Endothelial cell of umbilical vein (primary cell): ENCODE results near the gene CLDN16. TPM values are rescaled to one million over a fixed set of nuclear protein-coding genes. Genes with fewer than 3 reads are reported as not detected.

Experiments used
- BruUV-seq: library from RNA; stranded (reverse); fragments of 400-500 nt; replicated peaks from 2 replicates; lab custom pipeline; 2021; lab: Mats Ljungman, UMichigan
- CTCF ChIA-PET: fragments of 300-600, 350-600 bp; sonication (Branson Sonifier 250); formaldehyde crosslinking; loops from one replicate; lab custom pipeline; 2021; ENCODE audit warnings: antibody characterized with exemption, inconsistent platforms; lab: Charles Lee
- POLR2A ChIA-PET: fragments of 300-600, 350-600 bp; sonication (Branson Sonifier 250); formaldehyde crosslinking; loops from one replicate; lab custom pipeline; 2021; ENCODE audit warnings: antibody characterized with exemption, inconsistent platforms; lab: Charles Lee
- DNase-seq: peaks from one replicate; pipeline ENCODE4 v3.0.0-alpha.2; 2011; ENCODE audit warnings: low read depth, low spot score
- FAIRE-seq: peaks from 2 replicates; lab custom pipeline; 2011; peaks lifted over from hg19 to GRCh38; lab: Jason Lieb, UNC
- H2AFZ ChIP-seq: 2 replicates; pipeline ENCODE4 v1.6.0; 2012; ENCODE audit warnings: low read depth, low read length, control low read depth, inconsistent platforms
- H3K27ac ChIP-seq: 2 replicates; pipeline ENCODE4 v1.5.1; 2011; ENCODE audit warnings: low read depth, mild to moderate bottlenecking, control low read depth, low read length, moderate library complexity; ENCODE audit not compliant: insufficient read depth
- H3K27me3 ChIP-seq, 2 experiments: 2 replicates each; pipeline versions ENCODE4 v1.6.0 to v1.6.1; 2011; ENCODE audit warnings: low read length in 2 of 2, mixed read lengths in 1 of 2; ENCODE audit not compliant: control insufficient read depth in 2 of 2, insufficient read depth in 2 of 2
- H3K36me3 ChIP-seq, 2 experiments: 2 replicates in 1 of 2; 3 replicates in 1 of 2; pipeline ENCODE4 v1.5.1; 2011; ENCODE audit warnings: low read length in 2 of 2, mild to moderate bottlenecking in 1 of 2, moderate library complexity in 1 of 2; ENCODE audit not compliant: control insufficient read depth in 2 of 2, insufficient read depth in 2 of 2; ENCODE audit errors: extremely low read depth in 1 of 2
- H3K4me1 ChIP-seq: 3 replicates; pipeline ENCODE4 v1.5.1; 2011; ENCODE audit warnings: mild to moderate bottlenecking, low read length; ENCODE audit not compliant: control insufficient read depth, insufficient read depth; ENCODE audit errors: extremely low read depth
- H3K4me2 ChIP-seq: 2 replicates; pipeline ENCODE4 v1.6.1; 2011; ENCODE audit warnings: low read length, control low read depth, mixed read lengths; ENCODE audit not compliant: insufficient read depth
- H3K4me3 ChIP-seq, 3 experiments: fragments of 200-600 bp in 1 of 3; sonication (generic), shearing (Covaris generic) in 1 of 3; replicated peaks in 1 of 3; 2 replicates each; pipeline ENCODE4 v1.5.1; 2011 to 2016; ENCODE audit warnings: control low read depth in 3 of 3, low read length in 3 of 3, mild to moderate bottlenecking in 2 of 3, inconsistent platforms in 1 of 3, low read depth in 1 of 3, moderate library complexity in 1 of 3; ENCODE audit not compliant: insufficient read depth in 1 of 3
- H3K79me2 ChIP-seq: 2 replicates; pipeline ENCODE4 v1.6.0; 2012; ENCODE audit warnings: low read length, inconsistent platforms; ENCODE audit not compliant: control insufficient read depth, insufficient read depth
- H3K9ac ChIP-seq: replicated peaks from 2 replicates; pipeline ENCODE3; 2011; ENCODE audit warnings: low read length, control low read depth; ENCODE audit not compliant: insufficient read depth; ENCODE audit errors: extremely low read depth
- H3K9me1 ChIP-seq: replicated peaks from 3 replicates; pipeline ENCODE4 v1.6.0; 2011; ENCODE audit warnings: mild to moderate bottlenecking, low read length; ENCODE audit not compliant: control insufficient read depth, insufficient read depth; ENCODE audit errors: extremely low read depth
- H3K9me3 ChIP-seq: replicated peaks from 2 replicates; pipeline ENCODE4 v1.5.1; 2012; ENCODE audit warnings: low read length, inconsistent platforms; ENCODE audit not compliant: control insufficient read depth, insufficient read depth
- H4K20me1 ChIP-seq: replicated peaks from 2 replicates; pipeline ENCODE3; 2011; ENCODE audit warnings: mild to moderate bottlenecking, low read length; ENCODE audit not compliant: control insufficient read depth, insufficient read depth; ENCODE audit errors: extremely low read depth
- EZH2 ChIP-seq: IDR thresholded peaks from 2 replicates; pipeline ENCODE4 v1.6.1; 2012; ENCODE audit warnings: borderline replicate concordance, low read depth, mild to moderate bottlenecking, moderate library complexity, low read length, inconsistent platforms; ENCODE audit not compliant: severe bottlenecking
- FOS ChIP-seq: IDR thresholded peaks from 2 replicates; pipeline ENCODE4 v1.6.1; 2011; ENCODE audit warnings: mild to moderate bottlenecking, low read length, moderate library complexity, borderline replicate concordance; ENCODE audit not compliant: insufficient read depth
- GATA2 ChIP-seq: IDR thresholded peaks from 2 replicates; pipeline ENCODE4 v1.7.0; 2011; ENCODE audit warnings: low read depth, mild to moderate bottlenecking, moderate library complexity, mixed read lengths, low read length; ENCODE audit not compliant: insufficient read length, insufficient read depth
- JUN ChIP-seq: IDR thresholded peaks from 2 replicates; pipeline ENCODE4 v1.6.1; 2011; ENCODE audit warnings: borderline replicate concordance, low read depth; ENCODE audit not compliant: insufficient read length, insufficient read depth
- POLR2A ChIP-seq: IDR thresholded peaks from 2 replicates; pipeline ENCODE4 v1.6.1; 2012; ENCODE audit warnings: low read depth, mild to moderate bottlenecking, control low read depth, low read length
- POLR2AphosphoS5 ChIP-seq: IDR thresholded peaks from 2 replicates; pipeline ENCODE4 v1.6.1; 2012; ENCODE audit warnings: low read depth, mild to moderate bottlenecking, control low read depth, low read length, moderate library complexity; ENCODE audit not compliant: insufficient read depth
- dilution Hi-C: fragments of 300-500 bp; cut with MboI; formaldehyde crosslinking; loops from one replicate; pipeline ENCODE4 v1.15.0; 2019; ENCODE audit warnings: low sequenced_read_pairs; ENCODE audit not compliant: extremely low pct_ligation_motif_present
- intact Hi-C: fragments of 100-400 bp; cut with micrococcal nuclease; formaldehyde crosslinking; loops from one replicate; pipeline ENCODE4 v1.10.0; 2022
- polyA plus RNA-seq, 4 experiments: library from polyadenylated mRNA; depleted of rRNA in 3 of 4; stranded (reverse) in 3 of 4; unstranded in 1 of 4; fragments of >200 nt; gene quantifications; 2 replicates each; pipeline versions ENCODE4 v1.2.1 to v1.2.3, GENCODE V29; 2011 to 2012; ENCODE audit warnings: missing spikeins in 1 of 4
- total RNA-seq: library from RNA; stranded (reverse); gene quantifications from 2 replicates; pipeline ENCODE4 v1.2.3, GENCODE V29; 2021
- TF ChIP-seq, protein P1 (sequence below): IDR thresholded peaks from 2 replicates; pipeline ENCODE4 v1.6.1; 2011; ENCODE audit not compliant: insufficient read depth, insufficient read length
- TF ChIP-seq, protein P2 (sequence below), 2 donors: IDR thresholded peaks; 1 replicate in 1 of 2; 2 replicates in 1 of 2; pipeline ENCODE4 v1.5.1; 2011; ENCODE audit warnings: low read length in 2 of 2, mild to moderate bottlenecking in 2 of 2, moderate library complexity in 2 of 2, control low read depth in 1 of 2, inconsistent platforms in 1 of 2, low read depth in 1 of 2; ENCODE audit not compliant: insufficient read depth in 1 of 2; ENCODE audit errors: extremely low read depth in 1 of 2

CLDN16 gene
- total and polyA plus RNA-seq, 2 donors (not counting 3 experiments of a cell fraction or from before 2014, with no cell fraction given): 0.01 TPM; not detected in 1

DNA sequence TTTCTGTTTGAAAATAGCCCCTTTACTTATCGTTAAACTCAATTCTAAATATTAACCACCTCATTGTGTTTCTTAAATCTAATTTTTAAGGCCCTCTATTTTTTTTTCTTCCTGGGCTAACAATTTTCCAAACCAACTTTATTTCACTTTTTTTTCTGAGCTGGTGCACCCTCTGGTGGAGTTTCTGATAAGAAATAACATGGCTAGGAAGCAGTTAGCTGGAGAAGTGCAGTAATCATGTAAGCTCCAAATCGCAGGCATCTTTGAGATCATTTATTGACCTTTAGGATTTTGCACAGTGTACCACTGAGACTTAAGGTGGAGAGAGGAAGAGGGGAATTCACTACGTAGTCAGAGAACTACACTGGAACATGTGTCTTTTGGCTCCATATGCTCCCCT lies 55.3 kb downstream of the CLDN16 start:
- DNase-seq (peak; percentile 29), FAIRE-seq (no peak)
- intact Hi-C loops (loop anchor here (1.0 to 5.0 kb wide), 2 partner anchors 223 to 481 kb away; no protein-coding TSS in a partner anchor), dilution Hi-C loops (no loop called here)
- ChIA-PET POLR2A (no interaction called here), CTCF (interaction anchor here (0.9 to 3.6 kb wide), 21 partner anchors 10 to 483 kb away, joined by 3 to 36 read pairs (median 5); partner anchors contain the start of genes CLDN1 and P3H2)
- no peak overlapping the region for H3K4me3 ChIP-seq
- H3K36me3 ChIP-seq: no peaks in the 10 kb centered on the region
- peaks cover 4% of the 10 kb centered on the region for H3K4me1 ChIP-seq
- peaks cover 4% of the 10 kb centered on the region in 2 experiments for H3K27me3 ChIP-seq
- H3K27ac ChIP-seq: no peak overlapping the region
- H3K9me1 ChIP-seq: no peaks in the 10 kb centered on the region
- no peaks in the 10 kb centered on the region for H3K79me2 ChIP-seq
- no peaks in the 10 kb centered on the region for H4K20me1 ChIP-seq
- H3K4me2 ChIP-seq: no peak overlapping the region
- BruUV-seq: no TSS peak
- H3K9me3 ChIP-seq: no peaks in the 10 kb centered on the region
- no peak overlapping the region for H2AFZ ChIP-seq
- no peak overlapping the region for H3K9ac ChIP-seq
- TF ChIP-seq, protein P1, sequence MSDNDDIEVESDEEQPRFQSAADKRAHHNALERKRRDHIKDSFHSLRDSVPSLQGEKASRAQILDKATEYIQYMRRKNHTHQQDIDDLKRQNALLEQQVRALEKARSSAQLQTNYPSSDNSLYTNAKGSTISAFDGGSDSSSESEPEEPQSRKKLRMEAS: no peak
- TF ChIP-seq, protein P2, sequence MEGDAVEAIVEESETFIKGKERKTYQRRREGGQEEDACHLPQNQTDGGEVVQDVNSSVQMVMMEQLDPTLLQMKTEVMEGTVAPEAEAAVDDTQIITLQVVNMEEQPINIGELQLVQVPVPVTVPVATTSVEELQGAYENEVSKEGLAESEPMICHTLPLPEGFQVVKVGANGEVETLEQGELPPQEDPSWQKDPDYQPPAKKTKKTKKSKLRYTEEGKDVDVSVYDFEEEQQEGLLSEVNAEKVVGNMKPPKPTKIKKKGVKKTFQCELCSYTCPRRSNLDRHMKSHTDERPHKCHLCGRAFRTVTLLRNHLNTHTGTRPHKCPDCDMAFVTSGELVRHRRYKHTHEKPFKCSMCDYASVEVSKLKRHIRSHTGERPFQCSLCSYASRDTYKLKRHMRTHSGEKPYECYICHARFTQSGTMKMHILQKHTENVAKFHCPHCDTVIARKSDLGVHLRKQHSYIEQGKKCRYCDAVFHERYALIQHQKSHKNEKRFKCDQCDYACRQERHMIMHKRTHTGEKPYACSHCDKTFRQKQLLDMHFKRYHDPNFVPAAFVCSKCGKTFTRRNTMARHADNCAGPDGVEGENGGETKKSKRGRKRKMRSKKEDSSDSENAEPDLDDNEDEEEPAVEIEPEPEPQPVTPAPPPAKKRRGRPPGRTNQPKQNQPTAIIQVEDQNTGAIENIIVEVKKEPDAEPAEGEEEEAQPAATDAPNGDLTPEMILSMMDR (IDR thresholded peaks at IDR 0.05; ENCODE audit: extremely low read depth in 1 of 2, insufficient read depth in 1 of 2, low read depth in 1 of 2, low read length in 2 of 2): peak in 1 of 2 donors; percentile 10

DNA sequence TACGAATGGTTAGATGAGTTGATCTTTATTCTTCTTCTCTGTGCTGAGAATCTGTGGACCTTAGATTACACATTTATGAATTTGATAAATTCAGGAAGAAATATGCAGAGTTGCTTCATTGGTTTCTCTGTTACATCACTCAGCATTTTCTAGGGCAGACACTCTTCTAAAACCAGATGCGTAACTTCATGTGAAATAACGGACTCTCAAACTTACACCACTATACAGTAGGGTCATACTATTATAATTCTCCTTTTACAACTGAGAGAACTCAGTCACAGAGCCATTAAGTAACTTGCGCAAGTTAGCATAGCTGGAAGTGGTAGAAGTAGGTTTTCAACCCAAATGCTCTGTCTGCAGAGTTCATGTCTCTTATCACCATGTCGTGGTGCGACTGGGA lies 56.0 kb downstream of the CLDN16 start:
- ChIA-PET CTCF (interaction anchor here (1.0 to 3.6 kb wide), 11 partner anchors 9 to 483 kb away, joined by 3 to 36 read pairs (median 10); partner anchors contain the start of genes CLDN1 and P3H2), POLR2A (no interaction called here)
- H3K79me2 ChIP-seq: no peaks in the 10 kb centered on the region
- BruUV-seq: no TSS peak
- no peak overlapping the region for H3K4me2 ChIP-seq
- intact Hi-C loops (loop anchor here (5.0 kb wide), 1 partner anchor 482 kb away; no protein-coding TSS in a partner anchor), dilution Hi-C loops (no loop called here)
- H4K20me1 ChIP-seq: no peaks in the 10 kb centered on the region
- no peaks in the 10 kb centered on the region for H3K9me1 ChIP-seq
- no peak for DNase-seq
- no peaks in the 10 kb centered on the region for H3K9me3 ChIP-seq
- H3K4me3 ChIP-seq: no peak overlapping the region
- FAIRE-seq: no peak
- no peak for TF ChIP-seq GATA2
- TF ChIP-seq, protein P1: no peak
- TF ChIP-seq POLR2AphosphoS5: no peak
- TF ChIP-seq, protein P2 (IDR thresholded peaks at IDR 0.05; ENCODE audit: extremely low read depth in 1 of 2, insufficient read depth in 1 of 2, low read depth in 1 of 2, low read length in 2 of 2): no peak
- no peak for TF ChIP-seq POLR2A
- TF ChIP-seq JUN: no peak
- TF ChIP-seq FOS: no peak
- TF ChIP-seq EZH2: no peak
- H3K36me3 ChIP-seq: no peaks in the 10 kb centered on the region
- peaks cover 4% of the 10 kb centered on the region for H3K4me1 ChIP-seq
- no peak overlapping the region for H3K9ac ChIP-seq
- H2AFZ ChIP-seq: no peak overlapping the region
- H3K27ac ChIP-seq: no peak overlapping the region
- H3K27me3 ChIP-seq: peaks cover 4 to 11% of the 10 kb centered on the region in 2 experiments
